HG03575 (cell line): ENCODE results near the gene TTC21A.

Experiments
- ATAC-seq: cut with Tn5 transposase; IDR thresholded peaks from one replicate; pipeline ENCODE4 v1.9.1; 2021; ENCODE audit not compliant: unreplicated experiment, insufficient number of reproducible peaks, low FRiP score; ENCODE audit errors: extremely low read depth

TTC21A gene

DNA sequence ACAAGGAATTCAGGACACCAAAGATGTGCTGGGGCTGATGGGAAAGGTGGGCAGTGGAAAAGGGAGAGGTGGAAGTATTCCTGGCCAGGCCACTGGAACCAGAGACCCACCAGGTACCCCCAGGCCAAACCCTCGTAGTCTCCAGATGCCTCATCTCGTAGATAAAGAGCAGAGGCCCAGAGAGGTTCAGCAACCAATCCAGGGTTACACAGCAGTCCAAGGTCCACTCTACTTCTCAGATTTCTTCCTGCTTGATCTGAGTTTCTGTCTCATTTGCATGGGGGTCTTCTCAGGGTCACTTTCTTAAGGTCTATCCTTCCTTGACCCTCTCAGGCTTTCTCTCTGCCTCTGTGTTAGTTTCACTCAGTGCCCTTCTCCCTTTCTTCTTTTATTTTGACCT, 5.1 kb downstream of the TTC21A start:
- ATAC-seq: no peak

DNA sequence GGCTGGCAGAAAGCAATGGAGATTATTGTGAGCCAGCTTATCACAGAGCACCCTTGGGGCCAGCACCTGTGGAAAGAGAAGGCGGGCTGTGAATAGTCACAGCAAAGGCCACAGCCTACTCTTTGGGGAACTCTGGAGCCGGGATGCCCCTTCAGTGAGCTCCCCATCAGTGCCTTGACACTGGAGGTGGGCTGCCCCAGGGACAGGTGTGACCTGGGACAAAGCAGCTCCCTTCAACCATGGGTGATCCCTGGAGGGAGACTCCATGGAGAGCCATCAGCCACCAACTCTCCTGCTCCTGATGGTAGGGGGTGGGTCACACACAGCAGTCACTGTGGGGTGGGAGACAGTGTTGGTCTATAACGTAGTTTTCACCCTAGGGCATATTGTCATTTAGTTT, 5.8 kb downstream of the TTC21A start:
- ATAC-seq: no peak

DNA sequence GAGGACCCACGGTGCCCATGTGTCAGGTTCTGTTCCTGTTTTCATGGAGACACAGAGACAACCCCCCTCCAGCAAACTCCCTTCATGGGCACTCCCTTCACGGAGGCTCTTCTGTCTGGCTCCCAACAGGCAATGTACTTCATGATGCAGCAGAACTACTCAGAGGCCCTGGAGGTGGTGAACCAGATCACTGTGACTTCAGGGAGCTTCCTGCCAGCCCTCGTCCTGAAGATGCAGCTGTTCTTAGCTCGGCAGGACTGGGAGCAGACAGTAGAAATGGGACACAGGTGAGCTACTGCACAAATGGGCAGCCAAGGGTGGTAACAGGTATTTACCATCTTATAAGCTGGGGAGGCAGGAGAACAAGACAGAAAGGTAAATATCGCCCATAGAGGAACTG, 7.0 kb downstream of the TTC21A start:
- no peak for ATAC-seq

DNA sequence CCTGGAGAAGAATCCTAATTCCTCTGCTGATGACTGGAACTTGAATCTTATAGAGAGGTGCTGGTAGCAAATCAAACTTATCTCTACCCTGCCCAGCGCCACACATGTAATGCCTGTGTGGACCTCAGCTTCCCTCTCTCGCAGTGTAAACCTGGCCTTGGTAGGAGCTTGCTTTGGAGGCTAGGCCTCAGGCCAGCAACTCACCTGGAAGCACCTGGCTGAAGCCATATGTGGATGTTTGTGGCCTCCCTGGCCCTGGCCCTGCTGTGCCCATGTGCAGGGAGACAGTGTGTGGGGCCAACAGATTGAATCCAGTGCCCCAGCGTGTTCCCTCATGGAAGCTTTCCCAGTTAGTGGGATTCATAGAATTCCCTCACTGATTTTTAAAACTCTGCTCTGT, 8.4 kb downstream of the TTC21A start:
- ATAC-seq: no peak

DNA sequence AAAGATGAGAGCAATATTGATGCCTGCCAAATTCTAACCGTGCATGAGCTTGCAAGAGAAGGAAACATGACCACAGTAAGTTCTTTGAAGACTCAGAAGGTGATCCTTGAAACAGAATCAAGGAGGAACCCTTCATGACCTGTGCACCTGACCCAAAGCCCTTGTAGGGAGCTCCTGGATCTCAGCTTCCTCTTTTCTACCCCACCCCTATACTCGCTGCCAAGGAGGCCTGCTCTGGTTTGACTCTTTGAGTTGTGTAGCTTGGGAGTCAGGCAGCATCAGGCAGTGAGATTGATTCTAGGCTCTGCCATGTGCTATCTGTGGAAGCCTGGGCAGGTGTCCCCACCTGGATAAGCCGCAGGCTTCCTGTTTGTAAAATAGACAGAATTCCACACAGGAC, 10.6 kb downstream of the TTC21A start:
- ATAC-seq: no peak

DNA sequence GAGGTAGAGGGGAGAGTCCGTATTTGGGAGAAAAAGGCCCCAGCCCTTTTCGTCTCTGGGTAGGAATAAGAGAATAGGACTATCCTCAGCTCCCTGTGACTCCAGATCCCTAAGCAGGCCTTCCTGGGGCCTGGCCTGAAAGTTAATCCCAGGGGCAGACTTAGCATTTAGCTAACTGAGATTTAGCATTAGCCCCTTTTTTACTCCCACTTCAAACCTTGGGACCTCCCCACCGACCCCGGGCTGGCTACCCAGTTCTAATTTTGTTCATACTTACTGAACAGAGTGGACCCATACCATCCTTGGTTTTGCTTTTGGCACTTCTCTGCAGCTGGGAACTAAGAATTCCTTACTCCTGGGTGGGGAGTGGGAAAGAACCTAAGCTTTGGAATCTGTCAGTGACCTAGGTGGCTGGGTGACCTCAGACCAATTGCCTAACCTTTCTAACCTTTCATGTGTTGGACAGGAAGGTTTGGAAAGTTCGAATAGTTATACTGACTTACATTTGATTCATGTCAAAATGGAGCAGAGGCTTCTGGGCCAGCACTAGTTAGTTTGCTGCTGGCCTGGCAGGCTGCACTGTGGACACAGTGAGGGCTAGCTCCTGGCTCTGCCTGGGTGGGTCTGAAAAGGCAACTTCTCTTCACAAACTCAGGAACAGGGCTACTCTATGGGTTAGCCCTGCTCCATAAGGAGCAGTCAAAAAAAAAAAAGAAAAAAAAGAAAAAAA, 11.6 kb downstream of the TTC21A start:
- no peak for ATAC-seq

DNA sequence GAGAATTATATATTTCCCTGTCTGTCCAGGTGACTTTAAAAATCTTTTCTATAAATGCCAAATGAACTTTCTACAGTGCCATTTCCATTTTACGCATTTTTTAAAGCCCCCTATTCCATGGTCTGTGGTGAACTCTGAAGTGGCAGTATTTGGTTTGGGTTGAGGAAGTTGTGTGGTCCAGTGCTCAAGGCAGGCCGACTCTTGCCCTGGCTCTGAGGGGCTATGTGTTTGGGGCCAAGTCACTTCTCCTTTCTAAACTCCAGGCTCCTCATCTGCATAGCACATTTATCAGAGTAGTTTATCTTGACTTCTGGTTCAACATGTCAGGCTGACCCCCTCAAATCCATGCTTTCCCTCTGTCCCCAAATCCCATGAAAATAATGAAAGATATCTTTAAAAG, 14.1 kb downstream of the TTC21A start:
- ATAC-seq: no peak

DNA sequence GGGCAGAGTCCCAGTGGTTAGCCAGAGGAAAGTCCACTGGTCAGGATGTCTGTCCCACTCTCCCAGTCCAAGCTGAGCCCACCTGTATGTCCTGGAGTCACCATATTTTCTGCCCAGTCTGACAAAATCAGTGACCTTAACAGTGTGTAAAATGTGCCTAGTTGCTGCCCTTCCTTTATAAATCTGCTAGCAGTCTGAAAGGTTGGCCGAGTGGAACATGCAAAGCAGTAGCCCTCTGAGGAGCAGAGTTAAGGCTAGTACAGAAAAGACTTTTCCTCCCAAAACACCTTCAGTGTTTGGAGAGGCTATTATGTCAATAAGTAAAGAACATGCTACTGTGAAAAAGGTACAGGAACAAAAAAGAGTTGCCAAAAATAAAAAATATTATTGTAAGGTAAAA, 15.3 kb downstream of the TTC21A start:
- no peak for ATAC-seq

DNA sequence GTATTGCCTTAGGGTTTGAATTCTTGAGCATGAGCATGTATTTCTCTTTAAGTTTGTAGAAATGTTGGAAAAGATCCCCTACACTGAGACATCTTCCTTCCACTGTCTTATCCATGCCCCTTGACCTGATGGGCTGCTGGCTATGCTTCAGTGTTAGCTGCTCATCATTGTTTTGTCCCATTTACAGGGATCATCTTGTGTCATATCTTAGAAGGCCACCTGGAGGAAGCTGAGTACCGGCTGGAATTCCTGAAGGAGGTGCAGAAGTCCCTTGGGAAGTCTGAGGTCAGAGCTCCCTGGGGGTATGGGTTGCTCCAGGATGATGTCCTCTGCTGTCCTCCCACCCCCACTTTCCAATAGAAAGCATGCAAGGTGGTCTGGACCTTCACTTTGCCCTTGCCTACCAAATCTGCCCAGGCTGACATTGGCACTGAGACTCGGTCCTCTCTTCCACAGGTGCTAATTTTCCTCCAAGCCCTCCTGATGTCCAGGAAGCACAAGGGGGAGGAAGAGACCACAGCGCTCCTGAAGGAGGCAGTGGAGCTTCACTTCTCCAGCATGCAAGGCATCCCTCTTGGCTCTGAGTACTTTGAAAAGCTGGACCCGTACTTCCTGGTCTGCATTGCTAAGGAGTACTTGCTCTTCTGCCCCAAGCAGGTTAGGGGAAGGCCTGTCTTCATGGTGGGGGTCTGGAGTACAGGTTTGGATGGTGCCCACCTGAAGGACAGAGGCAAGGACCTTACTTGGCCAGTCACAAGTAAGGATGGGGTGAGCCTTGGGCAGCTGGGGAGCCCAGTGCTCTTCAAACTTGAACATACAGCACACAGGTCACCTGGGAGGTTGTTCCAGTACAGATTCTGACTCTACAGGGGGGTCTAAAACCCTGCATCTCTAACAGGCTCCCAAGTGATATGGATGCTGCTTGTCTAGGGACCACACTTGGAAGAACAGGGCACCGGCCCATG, 17.7 kb downstream of the TTC21A start:
- ATAC-seq: no peak

DNA sequence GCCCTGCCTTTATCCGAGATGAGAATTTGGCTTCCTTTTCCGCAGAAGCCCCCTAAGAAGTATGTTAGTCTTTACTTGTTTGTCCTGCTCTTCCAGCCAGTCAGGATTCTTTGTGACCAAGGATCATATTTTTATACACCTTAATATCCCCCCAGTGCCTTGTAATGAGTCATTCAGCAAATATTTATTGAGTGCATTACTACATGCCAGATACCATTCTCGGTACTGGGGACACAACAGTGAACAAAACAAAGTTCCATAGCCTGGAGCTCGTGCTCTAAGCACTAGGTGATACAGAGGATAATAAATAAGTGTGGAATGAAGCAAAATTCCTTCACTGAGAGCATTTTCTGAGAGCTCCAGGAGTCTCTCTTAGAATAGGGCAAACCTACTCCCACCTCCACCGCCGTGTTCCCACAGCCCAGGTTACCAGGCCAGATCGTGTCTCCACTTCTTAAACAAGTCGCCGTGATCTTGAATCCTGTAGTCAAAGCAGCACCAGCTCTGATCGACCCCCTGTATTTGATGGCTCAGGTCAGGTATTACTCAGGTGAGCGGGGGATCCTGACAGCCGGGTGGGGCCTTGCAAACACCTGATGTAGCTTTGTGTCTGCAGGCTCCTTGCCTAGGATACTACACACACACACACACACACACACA, 18.5 kb downstream of the TTC21A start:
- ATAC-seq: no peak

DNA sequence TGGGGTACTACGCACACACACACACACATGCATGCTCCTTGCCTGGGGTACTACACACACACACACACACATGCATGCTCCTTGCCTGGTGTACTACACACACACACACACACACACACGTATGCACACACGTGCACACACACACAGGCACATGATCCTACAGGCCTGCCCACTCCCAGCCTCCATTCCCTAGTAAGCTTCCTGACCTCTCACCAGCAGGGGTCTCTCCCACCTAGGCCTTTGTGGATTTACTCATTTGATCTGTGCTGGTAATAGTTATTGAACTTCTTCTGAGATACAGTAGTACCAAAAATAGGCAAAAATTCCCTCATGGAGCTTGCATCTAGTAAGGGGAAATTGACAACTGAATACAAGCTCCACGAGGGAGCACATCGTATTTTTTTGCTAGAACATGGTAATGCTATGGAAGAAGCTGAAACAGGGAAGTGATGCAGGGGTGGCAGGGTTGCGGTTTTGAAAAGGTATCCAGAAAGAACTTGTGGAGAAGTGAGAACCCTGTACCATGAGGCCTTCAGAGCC, 19.1 kb downstream of the TTC21A start:
- no peak for ATAC-seq

DNA sequence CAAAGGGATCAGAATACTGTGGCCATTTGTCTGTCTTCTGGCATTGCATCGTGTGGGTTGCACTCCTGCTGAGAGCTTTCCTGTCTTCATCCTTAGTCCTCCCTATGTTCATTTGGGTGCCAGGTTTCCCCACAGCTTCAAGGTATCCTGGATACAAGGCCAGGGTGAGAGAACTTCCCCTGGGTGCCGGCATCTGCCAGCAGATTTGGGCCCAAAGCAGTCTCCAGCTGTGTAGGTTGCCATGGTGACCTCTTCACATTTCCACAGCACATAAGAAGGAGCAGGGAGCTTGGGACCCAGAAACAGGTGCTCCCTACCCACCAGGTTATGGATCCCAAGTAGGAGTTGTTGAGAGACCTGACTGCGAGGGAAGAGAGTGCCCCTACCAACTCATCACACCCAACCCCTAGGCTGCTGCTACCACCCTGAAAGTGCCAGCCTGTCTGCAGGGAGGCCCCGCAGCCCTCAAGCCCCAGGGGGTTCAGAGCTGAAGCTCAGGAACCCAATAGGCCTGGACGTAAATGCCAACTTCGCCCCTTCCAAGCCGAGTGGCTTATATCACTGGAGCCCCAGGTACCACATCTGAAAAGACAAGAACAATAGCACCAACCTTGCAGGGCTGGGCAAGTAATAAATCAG, 19.9 kb downstream of the TTC21A start:
- ATAC-seq: no peak

DNA sequence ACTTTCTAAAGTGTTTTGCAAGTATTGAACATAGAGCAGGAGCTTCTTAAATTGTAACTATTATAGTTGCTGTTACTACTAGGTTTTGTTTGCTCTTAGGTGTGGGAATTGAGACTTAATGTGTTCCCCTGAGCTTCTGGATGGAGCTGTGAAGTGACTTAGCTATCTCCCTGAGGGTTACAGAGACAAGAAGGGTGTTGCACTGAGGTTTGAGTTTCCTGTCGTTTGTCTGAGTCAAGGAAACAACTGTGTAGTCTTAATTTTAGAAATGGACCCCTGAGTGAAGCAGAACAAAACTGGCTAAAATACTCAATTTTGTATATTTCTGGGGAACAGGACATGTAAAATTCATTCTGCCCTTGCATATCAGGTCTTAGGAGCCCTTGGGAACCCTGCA, 20.4 kb downstream of the TTC21A start:
- no peak for ATAC-seq

DNA sequence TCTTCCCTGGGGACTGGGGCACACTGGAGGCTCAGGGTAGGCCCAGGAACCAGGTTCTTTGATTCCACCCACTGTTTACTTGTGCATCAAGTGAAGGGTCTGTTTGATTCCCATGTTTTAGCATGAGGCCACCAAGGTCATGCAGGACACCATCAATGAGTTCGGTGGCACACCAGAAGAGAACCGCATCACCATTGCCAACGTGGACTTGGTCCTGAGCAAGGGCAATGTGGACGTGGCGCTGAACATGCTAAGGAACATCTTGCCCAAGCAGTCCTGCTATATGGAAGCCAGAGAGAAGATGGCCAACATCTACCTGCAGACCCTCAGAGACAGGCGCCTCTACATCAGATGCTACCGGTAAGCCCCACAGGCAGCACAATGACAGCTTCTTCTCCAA, 21.5 kb downstream of the TTC21A start:
- ATAC-seq: no peak

DNA sequence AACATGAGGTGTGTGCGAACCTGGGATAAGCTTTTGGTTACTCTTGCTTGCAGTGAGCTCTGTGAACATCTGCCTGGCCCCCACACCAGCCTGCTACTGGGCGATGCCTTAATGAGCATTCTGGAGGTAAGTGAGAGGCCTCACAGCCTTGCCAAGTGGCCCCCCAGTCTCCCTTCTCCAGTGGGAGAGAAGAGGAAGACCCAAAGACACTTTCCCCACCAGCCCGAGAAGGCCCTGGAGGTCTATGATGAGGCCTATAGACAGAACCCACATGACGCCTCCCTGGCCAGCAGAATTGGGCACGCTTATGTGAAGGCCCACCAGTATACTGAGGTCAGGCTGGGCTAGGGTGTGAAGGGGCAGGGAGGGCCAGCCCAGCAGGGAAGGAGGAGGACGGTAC, 22.5 kb downstream of the TTC21A start:
- no peak for ATAC-seq

DNA sequence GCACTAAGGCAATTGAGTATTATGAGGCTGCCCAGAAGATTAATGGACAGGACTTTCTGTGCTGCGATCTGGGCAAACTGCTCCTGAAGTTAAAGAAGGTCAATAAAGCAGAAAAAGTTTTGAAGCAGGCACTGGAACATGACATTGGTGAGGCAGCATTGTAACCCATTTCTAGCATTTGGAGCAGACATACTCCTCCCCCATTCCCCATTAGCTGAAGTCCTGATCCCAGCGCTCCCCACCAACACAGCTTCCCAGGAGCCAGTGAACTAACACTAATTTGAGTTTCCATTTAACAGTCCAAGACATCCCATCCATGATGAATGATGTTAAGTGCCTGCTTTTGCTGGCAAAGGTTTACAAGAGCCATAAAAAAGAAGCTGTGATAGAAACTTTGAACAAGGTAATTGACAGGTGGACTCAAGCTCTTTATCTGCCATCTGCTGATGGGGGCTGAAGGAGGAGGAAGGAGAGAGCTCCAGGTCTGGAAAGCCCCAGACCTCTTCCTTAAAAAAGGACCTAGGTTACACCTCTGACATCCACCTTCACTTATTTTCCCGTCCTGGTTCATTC, 23.3 kb downstream of the TTC21A start:
- ATAC-seq: no peak

DNA sequence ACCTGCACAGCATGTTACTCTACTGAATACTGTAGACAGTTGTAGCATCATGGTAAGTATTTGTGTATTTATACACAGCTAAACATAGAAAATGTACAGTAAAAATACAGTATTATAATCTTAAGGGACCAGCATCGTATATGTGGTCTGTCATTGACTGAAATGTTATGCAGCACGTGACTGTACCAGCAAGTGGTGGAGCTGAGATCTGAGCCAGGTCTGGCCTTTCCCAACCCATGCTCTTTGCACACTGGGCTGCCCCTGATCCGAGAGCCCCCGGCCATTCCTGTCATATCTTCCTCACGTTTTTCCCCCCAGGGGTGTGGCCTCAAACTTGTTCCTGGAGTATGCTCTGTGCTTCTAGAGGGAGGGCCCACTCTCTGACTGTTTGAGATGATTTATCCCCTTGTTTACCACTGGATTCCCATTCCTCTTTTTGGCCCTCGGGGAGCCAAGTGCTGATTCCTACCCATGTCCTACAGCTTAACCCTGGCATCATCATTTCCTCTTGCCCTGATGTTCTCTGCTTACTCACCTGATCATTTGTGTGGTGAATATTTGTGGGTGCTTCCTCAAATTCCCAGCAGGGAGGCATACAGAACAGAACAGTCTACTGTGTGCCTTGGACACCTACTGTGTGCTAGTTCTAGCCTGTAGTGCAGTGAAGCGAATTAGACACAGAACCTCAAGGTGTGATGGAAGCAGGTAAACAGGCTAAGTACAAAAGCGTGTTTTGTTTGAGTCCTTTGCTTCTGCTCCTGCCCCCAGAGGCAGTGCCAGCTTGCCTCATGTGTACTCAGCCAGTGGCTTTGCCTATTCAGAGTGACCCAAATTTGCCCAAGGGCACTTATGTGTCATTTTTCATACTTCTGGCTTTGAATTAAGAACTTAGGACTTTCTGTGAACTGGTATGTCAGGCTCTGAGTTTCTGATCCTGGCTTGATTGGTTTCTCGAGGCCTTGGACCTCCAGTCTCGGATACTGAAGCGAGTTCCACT, 24.9 kb downstream of the TTC21A start:
- no peak for ATAC-seq

DNA sequence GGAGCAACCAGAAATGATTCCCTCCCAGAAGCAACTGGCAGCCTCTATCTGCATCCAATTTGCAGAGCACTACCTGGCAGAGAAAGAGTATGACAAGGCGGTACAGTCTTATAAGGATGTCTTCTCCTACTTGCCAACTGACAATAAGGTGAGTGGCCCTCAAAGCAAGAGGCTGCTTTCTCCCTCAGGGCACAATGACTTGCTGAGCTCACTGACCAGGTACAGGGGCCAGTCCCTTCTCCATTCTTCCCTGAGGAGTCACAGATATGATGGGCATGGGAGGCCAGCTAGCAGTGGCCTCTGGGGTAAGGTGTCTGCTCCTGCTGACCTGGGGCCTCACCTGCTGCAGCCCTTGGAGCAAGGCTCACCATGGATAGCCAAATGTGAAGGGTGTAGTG, 25.6 kb downstream of the TTC21A start:
- no peak for ATAC-seq
